ENCODE results near the gene ALG1. TPM values are rescaled to one million over a fixed set of nuclear protein-coding genes. Genes with fewer than 3 reads are reported as not detected.
"Not testable (repeated sequence)": the region's sequence is repeated elsewhere in the genome, so short reads cannot be mapped to it uniquely, and the experiment has no call there.

The ALG1 gene
- total RNA-seq, 2 experiments from 2014 or later, result 21.1 to 29.0 TPM

DNA sequence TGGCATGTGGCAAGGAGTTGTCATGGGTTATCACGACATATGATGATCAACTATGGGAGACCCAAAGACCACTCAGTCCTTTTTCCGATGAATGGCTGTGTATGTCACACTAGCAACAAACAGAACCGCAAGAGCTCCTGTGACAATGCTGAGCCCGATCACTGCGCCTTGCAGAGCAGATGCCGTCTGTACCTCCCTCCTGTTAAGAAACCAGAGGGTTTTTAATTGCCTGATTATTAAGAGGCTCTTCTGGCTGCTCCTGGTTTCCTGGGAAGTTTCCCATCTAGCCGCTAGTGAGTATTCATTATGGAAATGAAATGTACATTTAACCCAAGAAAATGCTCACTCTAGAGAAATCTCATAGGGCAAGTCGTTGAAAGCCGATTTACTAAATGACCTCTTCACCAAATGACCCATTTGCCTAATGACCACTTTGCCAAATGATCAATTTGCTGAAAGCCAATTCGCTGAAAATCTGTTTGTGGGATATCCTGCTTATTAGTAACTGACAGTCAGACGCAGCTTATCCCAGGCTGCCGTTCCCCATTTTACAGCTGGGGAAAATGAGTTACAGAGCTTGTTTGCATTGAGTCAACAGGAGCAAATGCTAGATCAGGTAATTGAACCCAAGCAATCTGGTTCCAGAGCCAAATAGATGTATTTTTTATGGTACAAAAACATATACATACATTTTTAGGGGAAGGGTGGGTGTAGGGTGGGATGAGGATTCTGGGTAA, 31.8 kb downstream of the ALG1 start:
- DNase-seq, result not testable (repeated sequence)

DNA sequence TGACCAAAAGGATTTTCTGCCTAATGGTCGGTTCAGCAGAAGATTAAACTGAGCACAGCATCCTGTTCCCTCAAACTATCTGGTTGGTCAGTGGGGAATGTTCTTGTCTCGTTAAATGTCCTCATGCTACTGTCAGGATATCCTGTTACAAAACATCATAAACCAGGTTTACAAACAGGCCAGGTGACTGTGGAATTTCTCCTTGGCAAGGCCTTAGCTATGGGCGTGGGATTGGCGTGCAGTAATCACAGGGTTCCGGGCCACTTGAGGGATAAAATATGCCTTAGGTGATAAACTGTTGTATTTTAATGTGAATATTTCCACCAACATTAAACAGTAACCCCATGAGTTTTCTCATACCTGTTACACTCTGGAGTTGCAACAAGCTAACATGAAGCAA, 33.4 kb downstream of the ALG1 start:
- H3K36me3 Mint-ChIP-seq; H3K9me3 Mint-ChIP-seq (ENCODE audit: low read depth); H3K27ac Mint-ChIP-seq: not testable (repeated sequence)

More for the DNA sequence above, 31.8 kb downstream of the ALG1 start:
- H3K27me3 Mint-ChIP-seq; H3K4me1 Mint-ChIP-seq; H3K27ac Mint-ChIP-seq; H3K4me3 Mint-ChIP-seq; H3K9me3 Mint-ChIP-seq (ENCODE audit: low read depth); CTCF ChIA-PET; ATAC-seq; H3K36me3 Mint-ChIP-seq: not testable (repeated sequence)

DNA sequence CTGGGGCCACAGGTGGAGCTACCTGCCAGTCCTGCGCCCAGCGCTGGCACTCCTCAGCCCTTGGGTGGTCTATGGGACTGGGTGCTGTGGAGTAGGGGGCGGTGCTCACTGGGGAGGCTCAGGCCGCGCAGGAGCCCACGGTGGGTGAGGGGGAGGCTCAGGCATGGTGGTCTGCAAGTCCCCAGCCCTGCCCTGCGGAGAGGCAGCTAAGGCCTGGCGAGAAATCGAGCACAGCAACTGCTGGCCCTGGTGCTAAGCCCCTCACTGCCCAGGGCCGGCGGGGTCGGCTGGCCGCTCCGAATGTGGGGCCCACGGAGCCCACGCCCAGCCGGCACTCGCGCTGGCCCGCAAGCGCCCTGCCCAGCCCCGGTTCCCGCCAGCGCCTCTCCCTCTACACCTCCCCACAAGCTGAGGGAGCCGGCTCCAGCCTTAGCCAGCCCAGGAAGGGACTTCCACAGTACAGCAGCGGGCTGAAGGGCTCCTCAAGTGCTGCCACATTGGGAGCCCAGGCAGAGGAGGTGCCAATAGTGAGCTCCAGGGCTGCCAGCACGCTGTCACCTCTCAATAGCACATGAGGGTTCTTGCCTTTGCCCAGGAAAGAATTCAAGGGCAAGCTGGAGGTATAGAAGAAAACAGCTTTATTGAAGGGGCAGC, 37.0 kb downstream of the ALG1 start:
- H3K4me3 Mint-ChIP-seq, result no peak overlapping the region
- no peaks in the 10 kb centered on the region for H3K9me3 Mint-ChIP-seq (ENCODE audit: low read depth)
- DNase-seq (no peak), ATAC-seq (no peak)
- no peak overlapping the region for H3K27ac Mint-ChIP-seq
- peaks cover 7% of the 10 kb centered on the region for H3K27me3 Mint-ChIP-seq
- no peaks in the 10 kb centered on the region for H3K4me1 Mint-ChIP-seq
- no peaks in the 10 kb centered on the region for H3K36me3 Mint-ChIP-seq
- CTCF ChIA-PET, result no interaction called here

More for the DNA sequence above, 33.4 kb downstream of the ALG1 start:
- DNase-seq, H3K4me1 Mint-ChIP-seq, ATAC-seq, H3K4me3 Mint-ChIP-seq, H3K27me3 Mint-ChIP-seq, CTCF ChIA-PET: not testable (repeated sequence)

DNA sequence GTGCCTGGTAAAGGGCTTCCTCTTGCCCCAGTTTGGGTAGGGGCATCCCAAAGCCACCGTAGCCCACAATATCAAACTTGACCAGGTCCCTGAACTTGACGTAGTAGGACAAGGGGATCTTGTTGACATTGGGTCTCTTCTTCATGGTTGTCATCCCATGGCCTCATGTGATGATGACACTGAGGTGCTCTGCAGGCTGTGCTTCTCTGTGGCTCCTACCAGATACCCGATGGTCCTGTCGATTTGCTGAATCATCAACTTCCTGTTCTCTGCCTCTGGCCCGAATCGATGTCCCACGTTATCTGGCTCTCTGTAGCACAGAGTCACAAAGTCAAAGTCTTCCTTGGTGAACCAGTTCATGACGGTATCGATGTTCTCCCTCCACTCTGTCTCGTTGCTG, 39.3 kb downstream of the ALG1 start:
- DNase-seq; CTCF ChIA-PET; H3K4me1 Mint-ChIP-seq; ATAC-seq; H3K4me3 Mint-ChIP-seq; H3K9me3 Mint-ChIP-seq (ENCODE audit: low read depth); H3K27ac Mint-ChIP-seq; H3K36me3 Mint-ChIP-seq: not testable (repeated sequence)
- peaks cover 10% of the 10 kb centered on the region for H3K27me3 Mint-ChIP-seq

DNA sequence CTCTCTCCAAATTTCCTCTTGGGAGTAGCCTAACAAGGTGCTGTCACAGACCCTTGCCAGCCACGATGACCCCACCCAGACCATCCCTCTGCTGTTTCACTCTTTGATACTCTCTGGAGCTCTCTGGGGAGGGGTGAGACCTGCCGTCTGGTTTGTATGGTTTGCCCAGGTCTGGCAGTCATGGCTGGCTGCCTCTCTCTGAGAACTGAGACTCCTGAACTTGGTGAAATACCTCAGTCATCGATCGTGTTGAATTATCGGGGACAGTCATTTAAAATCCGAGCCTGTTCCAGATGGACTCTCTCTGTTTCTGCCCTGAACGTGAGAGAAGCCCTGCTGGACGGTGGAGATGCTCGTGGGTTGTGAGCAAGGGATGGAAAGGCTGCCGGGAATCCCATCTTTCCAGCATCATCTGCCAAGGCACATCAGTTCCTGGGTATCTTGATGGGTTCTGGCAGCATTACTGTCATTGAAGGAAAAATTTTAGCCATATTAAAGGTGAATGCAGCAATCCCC, 45.2 kb downstream of the ALG1 start:
- H3K9me3 Mint-ChIP-seq (ENCODE audit: low read depth), result not testable (repeated sequence)

DNA sequence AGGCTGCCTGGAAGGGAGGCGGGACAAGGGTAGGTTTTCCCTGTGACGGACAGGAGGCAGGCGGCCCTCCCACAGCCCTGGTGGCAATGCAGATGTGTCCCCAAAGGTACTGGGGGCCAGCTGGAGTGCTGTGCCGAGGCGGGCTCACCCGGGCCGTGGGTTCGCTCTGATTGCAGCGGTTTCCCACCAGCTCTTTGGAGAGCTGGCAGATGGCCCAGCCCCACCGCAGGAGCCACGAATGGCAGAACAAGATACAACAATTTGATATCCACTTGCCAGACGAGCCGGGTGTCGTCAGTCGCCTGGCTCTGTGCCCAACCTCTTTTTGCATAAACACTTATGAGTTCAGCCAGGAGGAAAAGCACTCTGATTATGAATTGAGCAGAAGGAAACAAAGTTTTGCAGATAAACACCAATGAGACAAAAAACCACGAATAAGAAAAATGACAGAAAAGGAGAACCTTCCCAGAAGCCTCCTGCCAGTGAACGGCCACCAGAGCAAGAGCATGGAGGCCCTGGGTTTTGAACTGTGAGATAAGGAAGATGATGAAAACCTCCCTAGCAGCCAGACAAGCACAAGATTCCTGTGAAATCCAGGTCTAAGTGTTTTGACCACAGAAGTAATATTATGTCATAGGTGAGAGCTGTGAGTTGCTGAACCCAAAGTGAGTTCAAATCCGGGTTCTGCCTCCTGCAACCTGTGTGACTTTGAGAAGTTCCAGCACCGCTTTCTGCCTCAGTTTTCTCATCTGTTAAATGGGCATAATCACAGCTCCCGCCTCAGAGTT, 45.9 kb downstream of the ALG1 start:
- CTCF ChIA-PET; H3K4me1 Mint-ChIP-seq; H3K36me3 Mint-ChIP-seq; H3K9me3 Mint-ChIP-seq (ENCODE audit: low read depth); H3K27ac Mint-ChIP-seq; H3K4me3 Mint-ChIP-seq; DNase-seq; ATAC-seq: not testable (repeated sequence)
- H3K27me3 Mint-ChIP-seq, result peaks cover 30% of the 10 kb centered on the region

More for the DNA sequence above, 45.2 kb downstream of the ALG1 start:
- peaks cover 30% of the 10 kb centered on the region for H3K27me3 Mint-ChIP-seq
- H3K36me3 Mint-ChIP-seq, DNase-seq, H3K27ac Mint-ChIP-seq, ATAC-seq, H3K4me3 Mint-ChIP-seq, CTCF ChIA-PET, H3K4me1 Mint-ChIP-seq: not testable (repeated sequence)

DNA sequence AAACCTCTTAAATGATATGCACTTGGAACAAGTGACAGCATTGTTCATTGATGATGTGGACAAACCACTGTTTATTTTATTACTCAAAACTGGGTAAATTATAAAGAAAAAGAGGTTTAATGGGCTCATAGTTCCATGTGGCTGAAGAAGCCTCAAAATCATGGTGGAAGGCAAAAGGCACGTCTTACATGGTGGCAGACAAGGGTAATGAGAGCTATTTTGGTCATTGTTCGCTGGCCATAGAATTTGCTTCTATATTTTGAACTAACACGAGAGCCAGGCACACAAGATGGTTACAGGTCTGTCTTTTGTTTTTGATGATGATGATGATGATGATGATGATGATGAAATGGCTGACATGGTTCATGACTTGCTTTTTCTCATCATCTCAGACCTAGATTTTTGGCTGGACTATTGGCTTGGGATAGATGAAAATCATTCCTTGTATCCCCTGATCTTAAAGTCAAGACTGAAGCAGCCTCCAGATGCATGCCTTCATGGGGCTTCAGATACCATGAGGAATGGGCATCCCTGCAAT, 59.9 kb downstream of the ALG1 start:
- CTCF ChIA-PET; H3K9me3 Mint-ChIP-seq (ENCODE audit: low read depth); ATAC-seq; H3K4me1 Mint-ChIP-seq; DNase-seq; H3K4me3 Mint-ChIP-seq; H3K27ac Mint-ChIP-seq; H3K36me3 Mint-ChIP-seq: not testable (repeated sequence)
- H3K27me3 Mint-ChIP-seq, result peaks cover 33% of the 10 kb centered on the region

DNA sequence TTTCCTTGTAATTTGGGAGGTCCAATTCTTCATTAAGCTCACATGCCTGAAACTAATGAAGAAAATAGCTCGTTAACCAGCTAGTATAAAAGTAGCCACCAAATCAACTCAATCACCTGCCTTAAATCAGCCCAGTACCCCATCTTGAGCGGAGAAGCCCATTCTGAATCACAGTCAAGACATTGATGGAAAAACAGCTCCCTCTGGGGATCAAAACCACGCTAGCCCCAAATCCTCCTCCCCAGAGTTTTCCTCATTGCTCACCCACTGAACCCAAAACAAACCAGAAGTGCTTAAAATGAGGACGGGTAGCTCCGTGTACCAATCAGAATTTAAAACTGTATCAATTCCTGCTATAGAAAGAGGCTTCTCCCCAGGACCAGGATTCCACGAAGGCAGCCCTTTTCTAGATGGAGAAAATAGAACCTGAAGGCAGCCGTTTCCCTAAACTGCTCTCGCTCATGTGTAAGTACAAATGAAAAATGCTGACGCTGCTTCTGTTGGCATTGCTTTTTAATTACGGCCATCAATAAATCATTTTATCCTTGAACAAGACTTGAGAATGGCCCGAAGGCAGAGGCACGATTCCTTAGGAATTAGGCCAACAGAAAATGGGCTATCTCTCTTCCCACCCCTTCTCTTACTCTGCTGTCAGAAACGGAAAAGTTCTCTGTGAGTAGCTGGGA, 61.4 kb downstream of the ALG1 start:
- ATAC-seq; DNase-seq; H3K36me3 Mint-ChIP-seq; CTCF ChIA-PET; H3K4me3 Mint-ChIP-seq; H3K27ac Mint-ChIP-seq; H3K9me3 Mint-ChIP-seq (ENCODE audit: low read depth); H3K4me1 Mint-ChIP-seq: not testable (repeated sequence)
- peaks cover 30% of the 10 kb centered on the region for H3K27me3 Mint-ChIP-seq

DNA sequence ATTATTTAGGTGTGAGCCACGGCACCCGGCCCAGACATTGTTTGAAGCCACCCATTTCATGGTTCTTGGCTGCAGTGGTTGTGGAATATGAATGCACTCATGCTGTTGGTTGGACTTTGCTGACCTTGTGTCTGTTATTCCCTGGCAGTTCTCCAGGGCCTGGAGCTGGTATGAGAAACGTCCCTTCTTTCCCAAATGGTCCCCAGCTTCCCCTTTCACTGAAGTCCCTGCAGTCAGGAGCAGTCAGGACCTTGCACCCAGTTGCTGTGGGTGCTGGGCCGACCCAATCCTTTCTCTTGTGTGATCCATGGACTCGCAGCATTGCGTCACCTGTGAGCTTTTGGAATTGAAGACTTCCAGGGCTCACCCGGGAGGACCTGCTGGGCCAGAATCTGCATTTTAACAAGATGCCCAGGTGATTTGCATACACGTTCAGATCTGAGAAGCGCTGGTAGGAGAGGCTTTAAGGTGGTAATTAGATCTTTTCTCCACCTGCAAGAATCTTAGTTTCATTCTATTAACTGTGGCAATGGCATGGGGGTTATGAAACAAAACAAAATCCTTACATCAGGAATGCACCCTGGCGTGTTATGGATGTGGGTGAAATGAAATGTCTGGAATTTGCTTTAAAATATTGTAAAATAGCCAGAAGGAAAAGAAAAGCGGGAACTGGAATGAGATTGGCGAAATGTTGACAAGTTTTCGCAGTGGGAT, 63.3 kb downstream of the ALG1 start:
- H3K9me3 Mint-ChIP-seq (ENCODE audit: low read depth); CTCF ChIA-PET; DNase-seq; H3K36me3 Mint-ChIP-seq; H3K4me1 Mint-ChIP-seq; H3K4me3 Mint-ChIP-seq; ATAC-seq; H3K27ac Mint-ChIP-seq: not testable (repeated sequence)
- H3K27me3 Mint-ChIP-seq, result peaks cover 30% of the 10 kb centered on the region

Other genes with a start within 250 kb of the ALG1 start
- gene GLYR1, start 224.6 kb upstream of the ALG1 start, total RNA-seq, result 100 to 1,000 TPM in 1 of 2 experiments, 10 to 100 TPM in 1; 85.2 to 109 TPM
- gene UBN1, start 224.4 kb upstream of the ALG1 start, total RNA-seq, result 10 to 100 TPM; 45.1 to 46.3 TPM
- gene PPL, start 134.7 kb upstream of the ALG1 start, total RNA-seq, result under 1 TPM in 1 of 2 experiments, not detected in 1; 0.09 TPM
- not detected for gene SEC14L5, start 113.5 kb upstream of the ALG1 start, total RNA-seq
- gene NAGPA, start 37.9 kb upstream of the ALG1 start, total RNA-seq, result 10 to 100 TPM in 1 of 2 experiments, 1 to 10 TPM in 1; 9.7 to 12.1 TPM
- not detected for gene C16orf89, start 5.9 kb upstream of the ALG1 start, total RNA-seq
- gene EEF2KMT, start 26.0 kb downstream of the ALG1 start, total RNA-seq, result 10 to 100 TPM; 10.4 to 16.7 TPM